Stimulated activated CD4-positive, alpha-beta T cell treated with anti-CD3 and anti-CD28 coated beads, Interleukin-12 subunit alpha, Interleukin-12 subunit beta, amount 100 ng/mL, for 48 hours (primary cell): ENCODE results near the gene IL24.
"Not testable (repeated sequence)": the region's sequence is repeated elsewhere in the genome, so short reads cannot be mapped to it uniquely, and the experiment has no call there.

ENCODE experiments used
- DNase-seq, 3 donors: peaks; one replicate each; pipeline ENCODE4 v3.0.0-alpha.2; 2020; ENCODE audit warnings: low read depth in 2 of 3, low spot score in 1 of 3

Gene IL24, protein sequence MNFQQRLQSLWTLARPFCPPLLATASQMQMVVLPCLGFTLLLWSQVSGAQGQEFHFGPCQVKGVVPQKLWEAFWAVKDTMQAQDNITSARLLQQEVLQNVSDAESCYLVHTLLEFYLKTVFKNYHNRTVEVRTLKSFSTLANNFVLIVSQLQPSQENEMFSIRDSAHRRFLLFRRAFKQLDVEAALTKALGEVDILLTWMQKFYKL

DNA sequence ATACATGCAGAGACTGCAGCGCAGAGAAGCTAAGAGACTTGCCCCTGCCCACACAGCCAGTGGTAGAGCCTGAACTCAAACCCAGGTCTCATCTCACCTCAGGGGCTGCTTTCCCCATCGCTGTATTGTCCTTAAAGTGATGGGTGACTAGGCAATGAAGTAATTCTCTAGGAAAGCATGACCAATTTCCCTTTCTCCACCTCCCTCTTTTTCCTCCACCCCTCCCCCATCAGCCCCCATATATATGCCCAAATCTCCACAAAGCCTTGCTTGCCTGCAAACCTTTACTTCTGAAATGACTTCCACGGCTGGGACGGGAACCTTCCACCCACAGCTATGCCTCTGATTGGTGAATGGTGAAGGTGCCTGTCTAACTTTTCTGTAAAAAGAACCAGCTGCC is at the start of gene IL24:
Gene IL24, plus strand, starts transcription at position 269 of the 400 bp plus-strand sequence. CDS start 390 bp downstream, outside the sequence.
- peak; percentile 72 to 80 (median 73) for DNase-seq

DNA sequence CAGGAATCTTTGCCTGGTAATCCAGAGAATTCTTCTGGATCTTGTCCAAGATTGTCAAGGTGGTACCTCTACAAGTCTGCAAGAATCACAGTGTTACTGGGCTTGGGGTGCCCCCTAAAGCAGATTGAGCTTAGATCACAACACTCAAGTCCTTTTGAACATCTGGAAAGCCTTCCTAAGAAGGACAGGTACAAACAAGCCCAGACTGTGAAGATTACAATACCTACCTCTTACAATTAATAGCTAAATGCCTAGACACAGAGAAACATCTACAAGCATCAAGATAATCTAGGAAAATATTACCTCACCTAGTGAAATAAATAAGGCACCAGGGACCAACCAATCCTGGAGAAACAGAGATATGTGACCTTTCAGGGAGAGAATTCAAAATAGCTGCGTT is 49.3 kb upstream of the IL24 start:
- DNase-seq = no peak

DNA sequence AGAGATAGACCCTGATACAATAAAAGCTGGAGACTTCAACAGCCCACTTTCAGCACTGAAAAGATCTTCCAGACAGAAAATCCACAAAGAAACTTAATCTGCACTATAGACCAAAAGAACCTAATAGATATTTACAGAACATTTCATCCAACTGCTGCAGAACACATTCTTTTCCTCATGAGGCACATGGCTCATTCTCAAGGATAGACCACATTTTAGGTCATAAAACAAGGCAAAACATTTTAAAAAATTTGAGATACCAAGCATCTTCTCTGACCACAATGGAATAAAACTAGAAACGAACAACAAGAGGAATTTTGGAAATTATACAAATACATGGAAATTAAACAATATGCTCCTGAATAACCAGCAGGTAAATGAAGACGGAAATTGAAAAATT is 46.8 kb upstream of the IL24 start:
- DNase-seq = no peak

DNA sequence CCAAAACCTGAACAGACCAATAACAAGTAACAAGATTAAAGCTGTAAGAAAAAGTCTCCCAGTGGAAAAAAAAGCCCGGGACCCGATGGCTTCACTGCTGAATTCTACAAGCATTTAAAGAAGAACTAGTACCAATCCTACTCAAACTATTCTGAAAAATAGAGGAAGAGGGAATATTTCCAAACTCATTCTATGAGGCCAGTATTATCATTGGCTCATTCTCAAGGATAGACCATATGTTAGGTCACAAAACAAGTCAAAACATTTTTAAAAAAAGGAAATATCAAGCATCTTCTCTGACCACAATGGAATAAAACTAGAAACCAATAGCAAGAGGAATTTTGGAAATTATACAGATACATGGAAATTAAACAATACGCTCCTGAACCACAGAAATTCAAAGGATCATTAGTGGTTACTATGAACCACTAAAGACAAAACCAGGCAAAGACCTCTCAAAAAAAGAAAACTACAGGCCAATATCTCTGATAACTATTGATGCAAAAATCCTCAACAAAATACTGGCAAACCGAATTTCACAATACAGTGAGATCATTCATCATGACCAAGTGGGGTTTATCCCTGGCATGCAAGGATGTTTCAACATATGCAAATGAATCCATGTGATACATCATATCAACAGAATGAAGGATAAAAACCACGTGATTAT is 45.8 kb upstream of the IL24 start:
- no peak for DNase-seq

DNA sequence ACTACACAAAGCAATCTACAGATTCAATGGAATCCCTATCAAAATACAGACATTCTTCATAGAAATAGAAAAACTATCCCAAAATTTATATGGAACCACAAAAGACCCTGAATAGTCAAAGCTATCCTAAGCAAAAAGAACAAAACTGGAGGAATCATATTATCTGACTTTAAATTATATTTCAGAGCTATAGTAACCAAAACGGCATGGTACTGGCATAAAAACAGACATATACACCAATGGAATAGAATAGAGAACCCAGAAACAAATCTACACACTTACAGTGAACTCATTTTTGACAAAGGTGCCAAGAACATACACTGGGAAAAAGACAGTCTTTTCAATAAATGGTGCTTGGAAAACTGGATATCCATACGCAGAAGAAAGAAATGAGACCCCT is 44.6 kb upstream of the IL24 start:
- DNase-seq = not testable (repeated sequence)

DNA sequence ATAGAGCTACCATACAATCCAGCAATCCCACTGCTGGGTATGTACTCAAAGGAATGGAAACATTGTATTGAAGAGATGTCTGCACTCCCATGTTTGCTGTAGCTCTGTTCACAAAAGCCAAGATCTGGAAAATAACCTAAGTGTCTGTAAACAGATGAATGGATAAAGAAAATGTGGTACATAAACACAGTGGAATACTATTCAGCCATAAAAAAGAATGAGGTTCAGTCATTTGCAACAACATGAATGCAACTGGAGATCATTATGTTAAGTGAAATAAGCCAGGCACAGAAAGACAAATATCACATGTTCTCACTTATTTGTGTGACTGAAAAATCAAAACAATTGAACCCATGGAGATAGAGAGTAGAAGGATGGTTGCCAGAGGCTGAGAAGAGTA is 43.5 kb upstream of the IL24 start:
- not testable (repeated sequence) for DNase-seq

DNA sequence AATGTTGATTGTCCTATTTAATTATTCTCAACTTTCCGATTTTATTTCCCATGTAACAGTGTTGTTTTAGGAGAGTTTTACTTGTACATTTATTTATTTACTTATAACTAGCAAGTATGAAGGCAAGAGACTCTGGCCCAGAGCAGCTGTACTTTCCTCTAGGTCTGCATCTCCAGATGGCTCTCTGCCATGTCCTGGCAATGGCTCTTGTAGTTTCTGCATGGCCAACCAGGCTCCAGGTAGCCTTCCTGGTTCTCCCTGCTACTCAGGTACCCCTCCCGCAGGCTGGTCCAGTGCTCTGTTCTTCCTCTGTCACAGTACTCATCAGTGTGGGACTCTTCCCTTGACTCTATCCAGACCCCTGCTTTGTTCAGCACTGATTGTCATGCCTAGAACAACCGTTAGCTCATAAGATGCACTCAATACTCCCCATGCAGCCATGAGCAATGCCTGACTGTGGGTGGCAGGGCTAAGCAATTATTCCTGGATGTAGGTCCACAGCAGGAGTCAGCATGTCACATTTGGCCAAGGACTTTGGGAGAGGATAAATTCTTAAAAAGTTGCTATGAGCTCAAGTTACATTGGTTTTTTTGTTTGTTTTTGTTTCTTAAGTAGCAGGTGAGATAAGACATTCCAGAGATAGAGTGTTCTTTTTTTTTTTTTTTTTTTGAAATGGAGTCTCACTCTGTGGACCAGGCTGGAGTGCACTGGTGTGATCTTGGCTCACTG is 42.7 kb upstream of the IL24 start:
- DNase-seq = no peak

DNA sequence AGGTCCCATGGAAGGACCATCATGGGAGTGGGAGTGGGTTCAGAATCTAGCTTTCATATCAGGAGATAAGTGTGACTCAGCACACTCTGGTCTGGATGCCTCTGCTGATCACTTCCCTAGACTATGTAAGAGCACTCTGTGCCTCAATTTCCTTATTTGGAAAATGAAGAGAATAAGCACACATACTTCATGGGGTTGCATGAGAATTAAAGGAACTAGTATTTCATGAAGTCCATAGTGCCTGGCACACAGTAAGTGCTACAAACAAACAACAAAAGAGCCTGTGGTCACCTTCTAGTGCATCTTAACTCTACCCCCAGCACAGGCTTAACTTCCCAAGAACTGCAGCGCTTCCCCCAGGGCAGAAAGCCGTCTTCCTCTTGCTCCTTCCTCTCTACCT is 41.4 kb upstream of the IL24 start:
- DNase-seq = no peak

DNA sequence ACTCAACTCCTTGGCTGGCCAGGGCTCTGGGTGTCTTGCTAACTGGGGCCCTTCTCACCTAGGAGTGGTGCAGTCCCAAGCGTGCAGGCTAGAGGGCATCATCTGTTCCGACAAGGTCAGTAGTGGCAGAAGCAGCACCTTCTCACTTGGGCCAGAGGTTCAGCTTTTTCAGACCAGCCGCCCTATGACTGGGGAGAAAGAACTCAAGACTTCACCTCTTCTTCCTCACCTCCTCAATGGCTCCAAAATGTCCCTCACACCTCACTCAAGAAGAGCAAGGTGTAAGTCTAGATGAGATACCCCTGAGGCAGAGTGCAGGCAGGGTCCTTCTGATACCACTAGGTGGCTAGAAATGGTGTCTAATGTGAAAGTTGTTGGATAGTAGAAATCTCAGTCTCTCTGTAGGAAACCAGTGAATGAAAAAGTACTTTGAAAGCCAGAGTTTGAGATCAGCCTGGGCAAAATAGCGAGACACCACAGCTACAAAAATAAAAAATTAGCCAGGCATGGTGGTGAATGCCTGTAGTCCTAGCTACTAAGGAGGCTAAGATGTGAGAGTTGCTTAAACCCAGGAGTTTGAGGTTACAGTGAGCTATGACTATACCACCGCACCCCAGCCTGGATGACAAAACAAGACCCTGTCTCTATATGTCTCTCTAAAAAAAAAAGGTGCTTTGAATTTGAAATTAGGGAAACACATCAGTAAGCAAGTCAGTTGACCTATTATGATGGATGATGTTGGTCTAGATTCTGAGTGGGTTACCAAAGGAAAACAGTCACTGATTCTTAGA is 40.4 kb upstream of the IL24 start:
- DNase-seq = no peak

DNA sequence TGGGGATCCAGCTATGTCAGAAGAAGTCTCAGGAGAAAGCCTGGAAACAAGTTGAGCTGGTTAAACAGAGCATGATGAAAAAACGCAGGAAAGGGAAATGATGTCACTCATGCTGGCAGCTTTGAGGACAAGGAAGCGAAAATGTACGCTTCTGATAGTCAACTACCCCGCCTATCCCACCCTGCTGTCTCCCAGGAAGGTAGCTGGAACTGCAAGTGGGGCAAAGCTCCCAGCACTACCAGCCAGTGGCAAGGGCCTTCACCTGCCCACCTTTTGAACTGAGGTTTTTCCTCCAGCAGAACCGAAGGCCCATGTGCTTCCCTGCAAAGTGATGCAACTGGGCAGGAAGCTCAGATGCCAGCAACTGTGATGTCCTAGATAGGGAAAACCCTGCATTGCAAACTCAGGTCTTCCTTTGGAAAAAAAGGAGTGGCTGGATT is 38.1 kb upstream of the IL24 start:
- DNase-seq = no peak

DNA sequence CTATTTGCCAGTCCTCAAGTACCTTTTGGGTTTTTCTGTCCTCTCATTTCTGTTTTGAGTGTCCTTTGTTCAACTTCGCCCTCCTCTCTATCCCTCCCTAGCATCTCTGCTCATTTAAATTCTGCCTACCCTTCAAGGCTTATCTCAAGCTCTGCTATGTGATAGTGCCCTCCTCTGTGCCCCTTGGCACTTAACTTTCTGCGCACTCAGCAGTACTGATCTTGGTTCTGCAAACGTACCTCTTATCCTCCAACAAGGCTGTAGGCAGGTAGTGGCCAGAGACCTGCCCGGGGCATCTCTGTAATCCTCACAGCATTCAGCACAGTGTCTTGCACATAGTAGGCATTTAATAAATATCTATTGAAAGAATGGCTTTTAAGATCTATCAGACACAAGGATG is 37.1 kb upstream of the IL24 start:
- DNase-seq = no peak

DNA sequence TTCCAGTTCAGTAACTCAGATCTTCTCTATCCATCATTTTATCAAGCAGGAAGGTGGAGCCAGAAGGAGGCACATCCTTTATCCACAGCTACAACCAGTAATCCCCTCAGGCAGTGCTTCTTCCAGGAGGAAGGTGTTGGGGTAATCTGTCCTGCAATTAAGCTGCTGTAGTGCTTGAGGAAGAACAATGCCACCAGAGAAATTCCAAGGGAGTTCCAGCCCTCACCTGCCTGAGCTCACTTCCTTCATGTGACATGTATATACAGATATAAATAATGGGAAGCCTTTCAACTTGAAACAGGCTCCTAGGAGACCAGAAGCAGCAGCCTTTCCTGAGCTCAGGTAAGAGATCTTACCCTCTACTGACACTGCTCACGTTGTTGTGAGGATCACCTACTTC is 34.0 kb upstream of the IL24 start:
- no peak for DNase-seq

DNA sequence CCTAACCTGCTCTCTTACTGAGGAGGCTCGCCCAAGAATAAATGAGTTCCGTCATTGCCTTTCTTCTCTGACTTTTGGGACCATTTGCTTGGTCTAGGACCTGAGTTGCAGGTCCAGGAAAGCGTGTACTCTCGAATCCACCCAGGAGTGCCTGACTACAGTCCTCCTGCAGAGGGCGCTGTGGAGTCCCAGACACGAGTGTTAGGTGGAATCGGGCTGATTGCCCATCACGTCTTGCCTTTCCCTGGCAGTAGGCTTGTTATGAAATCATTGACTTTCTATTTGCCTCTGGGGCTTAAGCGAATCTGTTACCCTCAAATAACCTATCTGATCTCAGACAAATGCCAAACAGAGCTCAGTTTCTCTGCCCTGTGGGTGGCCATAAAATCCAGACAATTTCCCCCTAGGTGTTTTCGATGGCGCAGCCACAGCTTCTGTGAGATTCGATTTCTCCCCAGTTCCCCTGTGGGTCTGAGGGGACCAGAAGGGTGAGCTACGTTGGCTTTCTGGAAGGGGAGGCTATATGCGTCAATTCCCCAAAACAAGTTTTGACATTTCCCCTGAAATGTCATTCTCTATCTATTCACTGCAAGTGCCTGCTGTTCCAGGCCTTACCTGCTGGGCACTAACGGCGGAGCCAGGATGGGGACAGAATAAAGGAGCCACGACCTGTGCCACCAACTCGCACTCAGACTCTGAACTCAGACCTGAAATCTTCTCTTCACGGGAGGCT is 32.1 kb upstream of the IL24 start, which contains the start of gene IL20:
Gene IL20, plus strand, starts transcription at position 685 of the 733 bp plus-strand sequence. CDS start 230 bp downstream, outside the sequence.
- DNase-seq = peak; percentile 83 to 94 (median 84)

DNA sequence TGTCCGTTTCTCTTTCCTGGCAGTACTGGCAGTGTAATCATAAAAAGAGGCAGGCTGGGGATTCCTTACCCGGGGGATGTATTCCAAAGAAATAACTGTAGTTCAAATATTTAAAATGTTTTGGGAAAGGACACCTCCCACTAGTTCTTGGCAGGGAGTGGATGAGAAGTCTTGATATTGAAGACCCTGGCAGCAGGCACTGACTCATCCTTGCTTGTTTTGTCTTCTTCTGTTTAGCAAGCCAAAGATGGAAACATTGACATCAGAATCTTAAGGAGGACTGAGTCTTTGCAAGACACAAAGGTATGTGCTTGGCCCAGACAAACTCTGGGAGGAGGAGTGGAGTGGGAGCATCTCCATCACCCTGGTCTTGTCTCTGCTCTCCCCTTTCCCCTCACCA is 31.2 kb upstream of the IL24 start:
- DNase-seq = no peak

DNA sequence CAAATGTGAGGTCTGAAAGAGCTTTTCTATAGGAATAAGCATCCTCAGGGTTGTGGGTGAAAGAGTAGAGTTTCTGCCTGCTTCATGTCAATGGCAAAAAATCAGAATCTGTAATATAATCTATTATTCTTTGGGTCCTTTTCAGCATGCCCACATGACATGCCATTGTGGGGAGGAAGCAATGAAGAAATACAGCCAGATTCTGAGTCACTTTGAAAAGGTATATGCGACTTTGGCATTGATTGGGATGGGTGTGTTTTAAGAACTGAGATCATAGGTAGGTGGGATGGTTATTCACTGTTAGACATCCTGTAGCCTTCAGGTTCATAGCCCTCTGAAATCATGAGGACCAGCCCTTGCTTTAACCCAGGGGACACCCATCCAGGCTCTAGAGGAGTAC is 30.0 kb upstream of the IL24 start:
- no peak for DNase-seq

DNA sequence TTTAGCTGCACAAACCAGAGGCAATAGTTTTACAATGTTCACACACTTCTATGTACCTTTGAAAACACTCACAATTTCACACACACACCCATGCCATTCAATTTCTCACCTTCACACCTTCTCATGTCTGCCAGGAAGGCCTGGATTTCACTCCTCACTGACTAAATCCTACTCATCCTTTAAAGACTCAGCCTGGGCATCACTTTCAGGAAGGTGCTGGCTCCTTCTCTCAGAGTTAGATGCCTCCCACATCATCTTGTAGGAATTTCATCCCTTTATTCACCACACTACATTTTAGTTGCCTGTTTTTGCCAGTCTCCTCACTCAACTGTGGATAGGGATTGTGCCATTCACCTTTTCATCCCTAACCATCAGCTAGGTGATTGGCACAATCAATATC is 29.5 kb upstream of the IL24 start:
- DNase-seq = no peak

DNA sequence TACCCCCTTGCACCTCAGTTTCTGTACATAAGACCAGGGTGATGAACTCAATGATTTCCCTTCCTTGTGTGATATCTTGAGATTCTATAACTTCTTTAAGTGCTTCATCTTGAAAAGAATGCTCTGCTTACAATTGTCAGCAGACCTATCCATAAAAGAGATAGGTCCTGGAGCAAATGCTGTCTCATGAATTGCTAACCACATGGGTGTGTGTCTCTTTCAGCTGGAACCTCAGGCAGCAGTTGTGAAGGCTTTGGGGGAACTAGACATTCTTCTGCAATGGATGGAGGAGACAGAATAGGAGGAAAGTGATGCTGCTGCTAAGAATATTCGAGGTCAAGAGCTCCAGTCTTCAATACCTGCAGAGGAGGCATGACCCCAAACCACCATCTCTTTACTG is 29.0 kb upstream of the IL24 start:
- no peak for DNase-seq

DNA sequence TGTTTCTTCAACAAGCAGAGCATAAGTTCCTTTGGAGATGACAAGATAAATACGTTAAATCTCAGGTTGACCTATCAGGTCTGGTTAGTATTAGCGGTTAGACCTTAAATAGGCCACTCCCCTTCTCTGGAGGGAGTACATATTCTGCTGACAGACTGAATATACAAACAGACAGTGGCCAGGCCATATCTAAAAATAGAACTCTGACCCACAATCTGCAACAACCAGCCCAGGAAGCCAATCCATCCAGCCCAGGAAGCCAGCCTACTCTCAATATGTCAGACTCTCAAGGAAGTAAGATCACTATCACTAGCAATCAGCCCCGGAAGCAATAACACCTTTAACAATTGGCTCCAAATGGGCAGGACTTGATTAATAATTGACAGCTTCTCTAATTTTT is 25.1 kb upstream of the IL24 start:
- DNase-seq = no peak

DNA sequence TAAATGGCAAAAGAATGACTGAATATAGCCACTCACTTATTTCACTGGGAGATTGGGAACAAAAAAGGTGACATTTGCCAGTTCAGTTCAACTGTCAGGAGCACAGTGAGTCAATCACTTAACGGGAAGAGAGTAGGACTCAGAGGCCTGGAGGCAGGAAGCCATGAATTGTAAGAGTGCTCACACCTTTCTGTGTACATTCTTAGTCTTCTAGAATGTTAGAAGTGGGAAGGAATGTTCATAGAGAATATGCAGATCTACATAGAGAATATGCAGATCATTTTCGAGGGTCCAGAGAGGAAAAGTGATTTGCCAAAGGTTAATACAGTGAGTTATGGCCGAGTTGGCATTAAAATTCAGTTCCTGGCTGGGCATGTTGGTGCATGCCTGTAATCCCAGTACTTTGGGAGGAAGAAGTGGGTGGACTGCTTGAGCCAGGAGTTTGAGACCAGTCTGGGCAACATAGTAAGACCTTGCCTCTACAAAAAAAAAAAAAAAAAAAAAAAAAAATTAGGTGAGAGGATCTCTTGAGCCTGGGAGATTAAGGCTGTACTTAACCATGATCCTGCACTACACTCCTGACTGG is 23.5 kb upstream of the IL24 start:
- DNase-seq = no peak

DNA sequence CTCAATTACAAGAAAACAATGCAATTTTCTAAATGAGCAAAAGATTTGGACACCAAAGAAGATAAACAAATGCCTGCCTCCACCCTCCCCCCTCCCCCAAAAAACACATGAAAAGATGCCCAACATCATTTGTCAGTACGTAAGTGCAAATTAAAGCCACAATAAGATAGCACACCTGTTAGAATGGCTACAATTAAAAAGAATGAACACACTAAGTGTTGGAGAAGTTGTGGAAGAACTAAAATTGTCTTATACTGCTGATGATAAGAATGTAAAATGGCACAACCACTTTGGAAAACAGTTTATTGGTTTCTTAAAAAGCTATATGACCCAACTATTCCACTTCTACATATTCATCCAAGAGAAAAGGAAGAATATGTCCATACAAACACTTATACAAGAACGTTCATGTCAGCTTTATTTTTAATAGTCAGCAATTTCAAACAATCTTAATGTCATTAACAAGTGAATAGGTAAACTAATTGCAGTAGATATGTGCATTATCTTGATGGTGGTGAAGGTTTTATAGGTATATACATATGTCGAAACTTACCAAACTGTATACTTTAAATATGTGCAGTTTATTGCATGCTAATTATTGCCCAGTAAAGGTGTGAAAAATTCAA is 21.4 kb upstream of the IL24 start:
- no peak for DNase-seq
